Erythroblast (primary cell): ENCODE data around the gene MOV10.

Experiments
- GATA1 ChIP-seq: IDR thresholded peaks from 2 replicates; pipeline ENCODE4 v1.6.1; 2011; ENCODE audit warnings: low read depth, mild to moderate bottlenecking, control low read depth, low read length, moderate library complexity
- POLR2A ChIP-seq: IDR thresholded peaks from 2 replicates; pipeline ENCODE4 v1.6.1; 2011; ENCODE audit warnings: mild to moderate bottlenecking, low read length

DNA sequence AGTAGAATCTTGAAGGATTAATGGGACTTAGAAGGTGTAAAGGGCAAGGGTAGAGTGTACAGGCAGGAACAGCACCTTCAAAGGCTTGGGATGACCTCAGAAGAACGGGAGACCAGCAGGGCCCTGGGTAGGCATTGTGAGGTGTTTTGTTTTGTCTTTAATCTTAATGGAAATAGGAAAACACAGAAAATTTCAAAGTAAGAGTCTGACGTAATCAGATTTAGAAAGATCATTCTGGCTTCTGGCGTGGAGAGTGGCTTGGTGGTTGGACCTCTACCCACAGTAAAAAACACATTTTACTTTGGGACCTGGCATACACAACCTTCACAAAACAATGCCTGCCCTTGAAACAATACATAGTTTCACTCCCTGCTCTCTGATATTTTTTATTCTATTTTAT, 4.1 kb downstream of the MOV10 start:
- no peak for TF ChIP-seq POLR2A
- TF ChIP-seq GATA1: no peak
